HEK293 (cell line): ENCODE measurements around the gene CACNB4.
"Not testable (repeated sequence)": the region's sequence is repeated elsewhere in the genome, so short reads cannot be mapped to it uniquely, and the experiment has no call there.

Experiments used
- PBX3 ChIP-seq: sonication (generic); formaldehyde crosslinking; IDR thresholded peaks from 2 replicates; pipeline ENCODE4 v1.8.1; 2022; ENCODE audit warnings: mild to moderate bottlenecking, moderate library complexity, missing genetic modification reagents
- RBAK ChIP-seq: fragments of 450-650 bp; formaldehyde crosslinking; IDR thresholded peaks from 2 replicates; pipeline ENCODE4 v1.5.1; 2016; ENCODE audit warnings: missing biosample characterization, missing genetic modification characterization
- ZNF121 ChIP-seq: fragments of 450-650 bp; formaldehyde crosslinking; IDR thresholded peaks from 2 replicates; pipeline ENCODE4 v1.5.1; 2016; ENCODE audit warnings: missing biosample characterization, missing genetic modification characterization
- TF ChIP-seq, protein P1 (sequence below): fragments of 450-650 bp; formaldehyde crosslinking; IDR thresholded peaks from 2 replicates; pipeline ENCODE4 v1.5.1; 2016; ENCODE audit warnings: missing biosample characterization, missing genetic modification characterization

DNA sequence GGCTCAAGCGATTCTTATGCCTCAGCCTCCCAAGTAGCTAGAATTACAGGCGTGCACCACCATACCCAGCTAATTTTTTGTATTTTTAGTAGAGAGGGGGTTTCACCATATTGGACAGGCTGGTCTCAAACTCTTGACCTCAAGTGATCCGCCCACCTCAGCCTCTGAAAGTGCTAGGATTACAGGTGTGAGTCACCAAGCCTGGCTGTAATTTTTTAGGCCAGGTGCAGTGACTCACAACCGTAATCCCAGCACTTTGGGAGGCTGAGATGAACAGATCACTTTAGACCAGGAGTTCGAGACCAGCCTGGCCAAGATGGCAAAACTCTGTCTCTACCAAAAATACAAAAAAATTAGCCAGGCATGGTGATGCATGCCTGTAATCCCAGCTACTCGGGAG, 304.4 kb downstream of the CACNB4 start:
- TF ChIP-seq, protein P1, sequence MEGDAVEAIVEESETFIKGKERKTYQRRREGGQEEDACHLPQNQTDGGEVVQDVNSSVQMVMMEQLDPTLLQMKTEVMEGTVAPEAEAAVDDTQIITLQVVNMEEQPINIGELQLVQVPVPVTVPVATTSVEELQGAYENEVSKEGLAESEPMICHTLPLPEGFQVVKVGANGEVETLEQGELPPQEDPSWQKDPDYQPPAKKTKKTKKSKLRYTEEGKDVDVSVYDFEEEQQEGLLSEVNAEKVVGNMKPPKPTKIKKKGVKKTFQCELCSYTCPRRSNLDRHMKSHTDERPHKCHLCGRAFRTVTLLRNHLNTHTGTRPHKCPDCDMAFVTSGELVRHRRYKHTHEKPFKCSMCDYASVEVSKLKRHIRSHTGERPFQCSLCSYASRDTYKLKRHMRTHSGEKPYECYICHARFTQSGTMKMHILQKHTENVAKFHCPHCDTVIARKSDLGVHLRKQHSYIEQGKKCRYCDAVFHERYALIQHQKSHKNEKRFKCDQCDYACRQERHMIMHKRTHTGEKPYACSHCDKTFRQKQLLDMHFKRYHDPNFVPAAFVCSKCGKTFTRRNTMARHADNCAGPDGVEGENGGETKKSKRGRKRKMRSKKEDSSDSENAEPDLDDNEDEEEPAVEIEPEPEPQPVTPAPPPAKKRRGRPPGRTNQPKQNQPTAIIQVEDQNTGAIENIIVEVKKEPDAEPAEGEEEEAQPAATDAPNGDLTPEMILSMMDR (tag by site-specific recombination), result not testable (repeated sequence)
- not testable (repeated sequence) for TF ChIP-seq PBX3 (CRISPR knock-in tag); RBAK (tag by site-specific recombination); ZNF121
